Cardiac fibroblast (primary cell): Measurements from ENCODE around the gene NCK2.
"Not testable (repeated sequence)": the region's sequence is repeated elsewhere in the genome, so short reads cannot be mapped to it uniquely, and the experiment has no call there.

Source experiments
- DNase-seq, 2 donors: peaks; one replicate each; pipeline versions ENCODE4 v3.0.0 to v3.0.0-alpha.2; 2010; ENCODE audit warnings: low read depth in 2 of 2
- H3K4me3 ChIP-seq, 2 donors: replicated peaks in 1 of 2; 1 replicate in 1 of 2; 2 replicates in 1 of 2; pipeline ENCODE4 v1.5.1; 2011; ENCODE audit warnings: low read depth in 2 of 2, low read length in 2 of 2, mild to moderate bottlenecking in 2 of 2, moderate library complexity in 1 of 2
- CTCF ChIP-seq: IDR thresholded peaks from one replicate; pipeline ENCODE4 v1.5.1; 2011; ENCODE audit warnings: low read depth, mild to moderate bottlenecking, low read length, inconsistent platforms

The NCK2 gene

GRCh38 chr2:105754011-105754410 is 9.3 kb downstream of the NCK2 start:
- DNase-seq = no peak
- no peak overlapping the region for H3K4me3 ChIP-seq
- TF ChIP-seq CTCF = no peak

GRCh38 chr2:105754994-105755393 is 10.3 kb downstream of the NCK2 start:
- DNase-seq = no peak
- no peak overlapping the region for H3K4me3 ChIP-seq
- TF ChIP-seq CTCF = no peak

- no peak for DNase-seq
- H3K4me3 ChIP-seq = no peak overlapping the region
These were observed 11.2 kb downstream of the NCK2 start for GRCh38 chr2:105755895-105756294.

GRCh38 chr2:105756435-105756834 is 11.7 kb downstream of the NCK2 start:
- TF ChIP-seq CTCF = no peak
- H3K4me3 ChIP-seq = no peak overlapping the region
- no peak for DNase-seq

More at GRCh38 chr2:105755895-105756294, 11.2 kb downstream of the NCK2 start:
- no peak for TF ChIP-seq CTCF

- DNase-seq, H3K4me3 ChIP-seq: not testable (repeated sequence)
These were observed 12.2 kb downstream of the NCK2 start for GRCh38 chr2:105756865-105757264.

GRCh38 chr2:105757433-105757832 is 12.7 kb downstream of the NCK2 start:
- TF ChIP-seq CTCF = no peak
- no peak for DNase-seq
- H3K4me3 ChIP-seq = no peak overlapping the region

GRCh38 chr2:105760191-105760590 is 15.5 kb downstream of the NCK2 start:
- TF ChIP-seq CTCF = no peak
- H3K4me3 ChIP-seq = no peak overlapping the region

More at GRCh38 chr2:105760191-105760590, 15.5 kb downstream of the NCK2 start:
- DNase-seq = no peak
